Head of caudate nucleus (tissue), 42 donors: ENCODE results near the gene TENM4.

ENCODE experiments used
- DNase-seq, 42 donors: peaks; one replicate each; pipeline versions ENCODE4 v3.0.0 to v3.0.0-alpha.2; 2020 to 2021; ENCODE audit warnings: mixed read lengths in 7 of 42
- intact Hi-C: fragments of 100-400 bp; cut with DNase I; formaldehyde crosslinking; loops from one replicate; pipeline ENCODE4 v1.15.0; 2022

Gene TENM4

DNA sequence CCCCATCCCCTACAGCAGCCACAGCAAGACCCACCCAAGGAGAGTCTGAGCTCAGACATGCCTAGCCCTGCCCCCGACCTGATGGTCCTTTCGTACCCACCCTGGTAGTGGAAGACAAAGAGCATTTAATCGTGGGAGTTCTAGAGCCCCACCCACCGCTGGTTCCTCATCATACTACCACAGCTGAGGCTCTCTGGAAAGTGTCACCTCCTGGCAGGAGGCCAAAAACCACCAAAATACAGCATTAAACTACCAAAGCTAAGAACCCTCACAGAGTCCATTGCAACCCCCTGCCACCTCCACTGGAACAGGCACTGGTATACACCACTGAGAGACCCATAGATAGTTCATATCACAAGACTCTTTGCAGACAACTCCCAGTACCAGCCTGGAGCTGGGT, 311.1 kb downstream of the TENM4 start:
- DNase-seq: no peak
- intact Hi-C loops: no loop called here

GRCh38 chr11:79128291-79128690, 312.5 kb downstream of the TENM4 start:
- intact Hi-C loops: no loop called here
- no peak for DNase-seq

GRCh38 chr11:79122759-79123158, 318.1 kb downstream of the TENM4 start:
- DNase-seq: no peak
- intact Hi-C loops: no loop called here

DNA sequence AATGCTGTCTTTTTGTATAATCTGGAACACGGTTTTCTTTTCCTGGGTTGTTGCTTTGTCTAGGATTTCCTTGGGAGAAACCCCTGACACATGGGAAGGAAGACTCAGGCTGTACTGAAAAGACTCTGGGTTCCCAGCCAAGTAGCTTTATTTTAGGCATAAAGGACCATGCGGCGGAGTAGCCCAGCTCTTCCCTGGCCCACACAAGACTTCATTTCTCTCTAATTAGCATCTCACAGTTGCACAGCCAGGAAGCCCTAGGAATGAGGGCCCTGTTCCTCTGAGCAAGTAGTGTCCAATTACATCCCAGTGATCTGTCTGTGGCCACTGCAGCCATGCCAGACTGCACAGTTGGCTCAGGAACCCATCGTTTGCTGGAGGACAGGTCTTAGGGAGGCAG, 319.5 kb downstream of the TENM4 start:
- intact Hi-C loops: no loop called here
- DNase-seq: peak in 6 of 42 donors; percentile 1 to 57 (median 21)

DNA sequence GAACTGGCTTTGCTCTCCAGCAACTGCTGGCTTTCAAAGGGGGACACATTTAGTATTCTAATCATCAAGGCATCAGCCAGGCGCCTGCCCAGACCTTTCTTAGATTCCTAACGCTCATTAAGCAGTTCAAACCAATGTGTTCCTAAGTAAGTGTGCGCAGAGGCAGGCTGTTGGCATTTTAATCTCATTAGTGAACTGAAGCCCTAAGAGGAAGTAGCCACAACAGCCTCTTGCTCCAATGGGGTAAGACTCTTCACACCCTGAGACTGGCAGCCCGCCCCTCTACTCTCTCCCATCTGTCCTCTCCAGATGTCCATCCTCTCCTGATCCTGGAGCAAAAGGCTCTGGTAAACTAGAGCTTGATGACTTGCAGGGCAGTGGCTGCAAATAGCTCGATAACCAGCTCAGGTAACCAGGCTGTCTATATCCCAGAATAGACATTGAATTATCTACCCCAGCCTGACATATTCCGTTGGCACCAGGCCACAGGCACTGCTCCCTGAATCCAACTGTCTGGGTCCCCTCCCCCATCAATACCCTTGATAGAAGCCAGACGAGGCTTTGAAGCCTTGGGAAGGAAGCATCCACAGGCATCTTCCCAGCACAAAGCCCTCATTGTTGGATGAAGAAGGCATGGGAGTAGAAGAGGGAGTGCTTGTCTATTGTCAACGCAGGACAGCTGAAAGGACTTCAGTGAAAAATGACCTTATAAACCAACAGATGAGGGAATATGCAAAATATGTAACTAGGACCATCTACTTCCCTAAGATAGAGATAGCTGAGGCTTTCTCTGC, 321.1 kb downstream of the TENM4 start:
- peak in 41 of 42 donors; percentile 30 to 88 (median 64) for DNase-seq
- intact Hi-C loops: no loop called here

DNA sequence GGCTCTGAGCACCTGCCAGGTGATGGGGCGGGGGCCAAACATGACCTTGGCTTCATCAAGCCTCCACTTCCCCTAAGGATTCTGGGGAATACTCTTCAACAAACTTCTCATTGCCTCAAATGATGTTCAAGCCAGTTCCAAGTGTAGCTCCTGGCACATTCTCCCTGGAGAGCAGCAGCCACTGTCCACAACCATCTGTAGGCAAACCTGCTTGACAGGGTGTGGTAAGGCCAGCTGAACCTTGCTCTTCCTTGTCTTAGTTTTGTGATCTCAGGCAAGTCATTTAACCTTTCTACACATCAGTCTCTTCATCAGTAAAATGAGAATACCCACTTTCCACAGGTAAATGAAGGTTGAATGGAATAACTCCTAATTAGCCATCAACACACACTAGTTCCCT, 323.3 kb downstream of the TENM4 start:
- no peak for DNase-seq
- intact Hi-C loops: no loop called here

DNA sequence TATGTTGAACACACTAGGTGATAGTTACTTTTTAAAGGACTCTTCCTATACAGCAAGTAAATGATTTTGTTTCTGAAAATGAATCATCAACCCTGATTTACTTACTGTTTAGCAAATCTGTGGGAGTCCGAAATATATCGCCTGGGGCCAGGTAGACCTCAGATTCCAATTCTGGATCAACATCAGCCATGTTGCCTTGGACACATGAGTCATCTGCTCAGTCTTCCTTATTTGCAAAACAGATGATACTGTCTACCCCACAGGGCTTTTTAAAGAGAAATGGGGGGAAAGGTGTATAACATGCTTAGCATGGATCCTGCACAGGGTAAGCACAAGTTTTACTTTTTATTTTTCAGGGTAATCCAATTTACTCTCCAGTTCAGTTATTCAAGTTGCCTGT, 324.2 kb downstream of the TENM4 start:
- intact Hi-C loops: no loop called here

GRCh38 chr11:79113054-79113690, 327.7 kb downstream of the TENM4 start:
- intact Hi-C loops: no loop called here
- peak in 2 of 42 donors; percentile 23 to 24 for DNase-seq

More for the DNA sequence above, 324.2 kb downstream of the TENM4 start:
- DNase-seq: no peak

GRCh38 chr11:79110796-79111195, 330.0 kb downstream of the TENM4 start:
- intact Hi-C loops: no loop called here
- DNase-seq: peak in 1 of 42 donors; percentile 6

DNA sequence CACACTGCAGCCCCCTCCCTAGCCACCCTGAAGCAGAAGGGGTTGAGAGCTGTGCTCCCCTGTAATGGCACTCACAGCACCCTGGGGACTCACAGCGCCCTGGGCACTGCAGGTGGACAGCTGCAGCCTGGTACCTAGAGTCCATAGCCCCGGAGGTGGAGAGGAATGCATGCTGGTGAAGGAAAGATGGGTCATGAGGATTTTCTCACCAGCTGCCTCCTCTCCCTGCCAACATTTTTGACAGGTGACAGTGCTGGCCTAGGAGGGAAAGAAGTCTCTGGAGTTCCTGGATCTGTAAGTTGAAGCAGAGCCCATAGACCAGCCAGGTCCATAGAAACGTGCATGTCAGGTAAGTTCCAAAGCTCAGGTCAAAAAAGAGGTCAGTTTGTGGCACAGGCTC, 330.5 kb downstream of the TENM4 start:
- peak in 2 of 42 donors; percentile 9 to 21 for DNase-seq
- intact Hi-C loops: no loop called here

- intact Hi-C loops: no loop called here
- peak in 4 of 42 donors; percentile 7 to 17 (median 8) for DNase-seq
Observed at GRCh38 chr11:79108851-79109250, 332.0 kb downstream of the TENM4 start.

- intact Hi-C loops: no loop called here
- DNase-seq: no peak
Observed at GRCh38 chr11:79102840-79103239, 338.0 kb downstream of the TENM4 start.

DNA sequence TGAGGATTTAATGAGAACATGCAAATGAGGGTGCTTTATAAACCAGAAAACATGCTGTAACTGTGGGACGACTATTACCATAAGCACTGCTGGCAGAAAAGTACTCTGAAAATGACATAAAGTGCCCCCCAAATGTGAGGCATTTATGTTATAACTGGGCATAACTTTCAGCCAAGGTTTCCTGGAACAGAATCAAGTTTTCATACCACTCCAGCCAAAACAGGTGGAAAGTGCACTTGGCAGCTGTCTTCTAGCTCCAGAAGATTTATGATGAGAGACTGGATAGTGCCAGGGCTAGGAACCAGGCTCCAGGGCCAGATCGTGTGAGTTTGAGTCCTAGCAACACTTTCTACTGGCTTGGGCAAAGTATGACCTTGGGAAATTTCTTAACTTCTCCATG, 339.2 kb downstream of the TENM4 start:
- no peak for DNase-seq

GRCh38 chr11:79100093-79100910, 340.5 kb downstream of the TENM4 start:
- peak in 32 of 42 donors; percentile 13 to 69 (median 40) for DNase-seq
- intact Hi-C loops: no loop called here

More for the DNA sequence above, 339.2 kb downstream of the TENM4 start:
- intact Hi-C loops: no loop called here

DNA sequence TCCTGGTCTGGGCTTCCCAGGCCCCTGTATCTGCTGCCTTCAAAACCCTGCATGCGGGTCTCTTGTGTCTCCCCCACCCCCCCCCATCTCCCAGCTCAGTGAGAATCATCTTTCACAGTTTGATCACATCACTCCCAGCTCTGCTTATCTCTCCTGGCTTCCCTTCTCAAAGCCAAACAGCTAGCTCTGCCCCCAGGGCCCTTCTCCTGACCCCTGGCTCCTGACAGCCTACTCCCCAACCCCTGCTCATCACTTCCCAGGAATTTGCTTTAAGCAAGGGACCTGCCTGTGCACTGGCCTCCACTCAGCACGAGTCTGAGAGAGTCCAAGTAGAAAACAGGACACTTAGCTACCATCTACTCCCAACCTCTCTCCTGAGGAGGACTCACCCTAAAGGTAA, 342.7 kb downstream of the TENM4 start:
- no peak for DNase-seq
- intact Hi-C loops: no loop called here

- peak in 1 of 42 donors; percentile 23 for DNase-seq
- intact Hi-C loops: no loop called here
Observed at GRCh38 chr11:79097246-79097875, 343.5 kb downstream of the TENM4 start.

DNA sequence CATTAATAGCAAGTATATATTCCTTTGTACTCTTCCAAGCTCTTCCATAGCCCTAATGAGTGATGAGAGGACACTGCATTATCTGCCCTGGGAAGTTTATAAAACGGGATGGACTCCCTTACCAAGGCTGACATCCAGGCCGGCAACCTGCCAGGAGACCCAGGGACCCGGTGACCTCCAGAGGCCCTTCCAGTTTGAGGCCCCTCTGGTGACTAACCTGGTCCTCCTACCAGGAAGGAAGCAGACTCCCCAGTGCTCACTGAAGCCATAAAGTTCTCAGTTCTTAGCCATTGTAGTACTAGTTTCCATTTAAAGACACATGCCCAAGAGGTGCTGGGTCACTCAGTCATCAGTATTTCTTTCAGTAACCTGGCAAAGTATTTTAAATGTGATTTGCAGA, 345.4 kb downstream of the TENM4 start:
- no peak for DNase-seq

DNA sequence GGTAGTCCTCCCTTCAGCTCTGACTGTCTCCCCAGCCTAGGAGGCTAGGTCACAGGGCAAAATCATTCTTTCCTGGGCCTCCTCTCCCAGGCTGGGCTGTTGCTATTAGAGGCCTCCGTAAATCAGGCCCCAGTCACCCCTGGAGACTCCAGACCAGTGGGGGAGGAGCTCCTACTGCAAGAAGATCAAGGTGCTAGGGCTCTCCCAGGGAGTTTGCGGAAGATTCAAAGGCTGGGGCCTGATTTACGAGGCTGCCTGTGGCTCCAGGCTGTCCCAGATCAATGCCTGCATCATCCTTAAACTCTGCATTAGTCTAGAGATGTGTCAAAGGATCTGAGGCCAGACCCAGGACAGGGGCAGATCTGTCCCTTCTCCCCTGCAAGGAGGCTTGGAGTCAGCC, 346.2 kb downstream of the TENM4 start:
- no peak for DNase-seq
- intact Hi-C loops: no loop called here

More for the DNA sequence above, 345.4 kb downstream of the TENM4 start:
- intact Hi-C loops: no loop called here

- no peak for DNase-seq
- intact Hi-C loops: no loop called here
Observed at GRCh38 chr11:79092791-79093353, 348.0 kb downstream of the TENM4 start.
